ENCODE data around the gene WWOX.

The WWOX gene

DNA sequence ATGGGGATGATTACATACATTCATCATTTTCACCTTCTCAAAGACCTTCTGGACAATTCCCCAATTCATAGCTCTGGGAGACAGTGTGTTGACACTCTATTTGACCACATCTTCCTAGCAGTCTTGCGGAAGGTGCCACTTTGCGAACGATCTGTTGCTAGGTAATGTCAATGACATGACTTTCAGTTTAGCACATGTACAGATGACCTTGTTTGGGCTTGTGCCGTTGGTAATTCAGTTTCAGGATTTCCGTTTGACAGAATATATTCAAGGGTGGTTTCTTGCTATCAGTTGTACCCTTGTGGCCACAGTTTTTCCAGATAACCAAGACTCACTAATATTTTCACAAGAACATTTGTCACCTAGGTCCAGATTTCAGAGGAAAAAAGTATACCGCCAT is 478.2 kb downstream of the WWOX start:
- TF ChIP-seq, protein P1, sequence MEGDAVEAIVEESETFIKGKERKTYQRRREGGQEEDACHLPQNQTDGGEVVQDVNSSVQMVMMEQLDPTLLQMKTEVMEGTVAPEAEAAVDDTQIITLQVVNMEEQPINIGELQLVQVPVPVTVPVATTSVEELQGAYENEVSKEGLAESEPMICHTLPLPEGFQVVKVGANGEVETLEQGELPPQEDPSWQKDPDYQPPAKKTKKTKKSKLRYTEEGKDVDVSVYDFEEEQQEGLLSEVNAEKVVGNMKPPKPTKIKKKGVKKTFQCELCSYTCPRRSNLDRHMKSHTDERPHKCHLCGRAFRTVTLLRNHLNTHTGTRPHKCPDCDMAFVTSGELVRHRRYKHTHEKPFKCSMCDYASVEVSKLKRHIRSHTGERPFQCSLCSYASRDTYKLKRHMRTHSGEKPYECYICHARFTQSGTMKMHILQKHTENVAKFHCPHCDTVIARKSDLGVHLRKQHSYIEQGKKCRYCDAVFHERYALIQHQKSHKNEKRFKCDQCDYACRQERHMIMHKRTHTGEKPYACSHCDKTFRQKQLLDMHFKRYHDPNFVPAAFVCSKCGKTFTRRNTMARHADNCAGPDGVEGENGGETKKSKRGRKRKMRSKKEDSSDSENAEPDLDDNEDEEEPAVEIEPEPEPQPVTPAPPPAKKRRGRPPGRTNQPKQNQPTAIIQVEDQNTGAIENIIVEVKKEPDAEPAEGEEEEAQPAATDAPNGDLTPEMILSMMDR (IDR thresholded peaks at IDR 0.05; ENCODE audit: insufficient read depth, low read length, poor library complexity, severe bottlenecking), result no peak
- no peak overlapping the region for H3K4me3 ChIP-seq (replicated peaks; ENCODE audit: low read depth, low read length)
- DNase-seq (ENCODE audit: extremely low read depth, insufficient read length), result no peak
- no peaks in the 10 kb centered on the region for H3K36me3 ChIP-seq (ENCODE audit: control insufficient read depth, insufficient read depth, low read length)
- no peaks in the 10 kb centered on the region for H3K27me3 ChIP-seq (replicated peaks; ENCODE audit: control insufficient read depth, insufficient read depth, low read length)

GRCh38 chr16:78579020-78579419 is 479.6 kb downstream of the WWOX start:
- no peaks in the 10 kb centered on the region for H3K36me3 ChIP-seq (ENCODE audit: control insufficient read depth, insufficient read depth, low read length)
- no peaks in the 10 kb centered on the region for H3K27me3 ChIP-seq (replicated peaks; ENCODE audit: control insufficient read depth, insufficient read depth, low read length)
- DNase-seq (ENCODE audit: extremely low read depth, insufficient read length), result no peak
- TF ChIP-seq, protein P1 (IDR thresholded peaks at IDR 0.05; ENCODE audit: insufficient read depth, low read length, poor library complexity, severe bottlenecking), result no peak
- no peak overlapping the region for H3K4me3 ChIP-seq (replicated peaks; ENCODE audit: low read depth, low read length)

DNA sequence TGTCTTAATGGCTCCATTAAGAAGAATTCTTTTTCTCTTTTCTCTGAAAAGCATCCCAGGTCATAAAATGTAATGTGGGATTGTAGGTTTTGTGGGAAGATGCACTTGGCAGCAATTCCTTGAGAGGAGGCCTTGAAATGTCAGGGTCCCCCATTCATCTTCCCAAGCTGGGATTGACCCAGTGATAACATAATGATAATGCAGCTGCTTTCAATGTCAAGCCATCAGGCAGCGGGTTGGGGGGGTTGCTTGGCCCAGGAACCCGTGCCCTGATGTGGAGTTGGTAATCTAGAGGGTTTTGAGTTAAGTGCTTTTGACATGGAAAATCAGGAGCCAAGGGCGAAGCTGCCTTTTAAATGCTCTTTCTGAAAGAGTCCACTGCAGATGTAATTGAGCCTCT is 484.0 kb downstream of the WWOX start:
- Histone ChIP-seq H3K27me3 (replicated peaks; ENCODE audit: control insufficient read depth, insufficient read depth, low read length) (no peaks in the 10 kb centered on the region), H3K4me3 (replicated peaks; ENCODE audit: low read depth, low read length) (no peak overlapping the region), H3K36me3 (ENCODE audit: control insufficient read depth, insufficient read depth, low read length) (no peaks in the 10 kb centered on the region)
- TF ChIP-seq, protein P1 (IDR thresholded peaks at IDR 0.05; ENCODE audit: insufficient read depth, low read length, poor library complexity, severe bottlenecking), result no peak
- no peak for DNase-seq (ENCODE audit: extremely low read depth, insufficient read length)

DNA sequence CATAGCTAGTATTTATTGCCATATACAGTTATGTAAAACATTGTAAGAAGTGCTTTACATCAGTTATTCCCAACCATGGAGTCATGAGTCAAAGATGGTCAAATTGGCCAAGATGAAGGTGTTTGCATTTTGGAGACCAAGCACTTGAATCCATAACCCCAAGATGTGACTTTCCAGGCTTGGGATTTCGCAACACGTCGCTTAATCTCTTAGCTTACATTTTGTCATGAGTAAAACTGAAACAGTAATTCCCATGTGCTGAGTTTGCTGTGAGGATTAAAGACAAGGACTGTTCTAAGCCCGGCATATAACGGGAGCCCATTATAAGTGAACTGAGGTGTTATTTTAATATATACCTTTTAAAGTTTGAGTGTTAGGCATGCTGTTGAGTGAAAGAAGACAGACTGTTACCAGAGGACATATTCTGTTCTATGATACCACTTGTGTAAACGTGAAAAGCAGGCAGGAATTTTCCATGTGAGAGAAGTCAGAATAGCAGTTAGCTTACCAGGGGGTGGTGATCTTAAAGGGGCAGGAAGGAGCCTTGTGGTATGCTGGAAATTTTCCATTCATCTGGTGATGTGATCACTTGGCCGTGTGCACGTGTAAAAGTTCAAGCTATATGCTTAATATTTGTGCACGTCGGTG is 484.9 kb downstream of the WWOX start:
- Histone ChIP-seq H3K36me3 (ENCODE audit: control insufficient read depth, insufficient read depth, low read length) (no peaks in the 10 kb centered on the region), H3K4me3 (replicated peaks; ENCODE audit: low read depth, low read length) (no peak overlapping the region), H3K27me3 (replicated peaks; ENCODE audit: control insufficient read depth, insufficient read depth, low read length) (no peaks in the 10 kb centered on the region)
- no peak for DNase-seq (ENCODE audit: extremely low read depth, insufficient read length)
- TF ChIP-seq, protein P1 (IDR thresholded peaks at IDR 0.05; ENCODE audit: insufficient read depth, low read length, poor library complexity, severe bottlenecking), result no peak

- no peak for DNase-seq (ENCODE audit: extremely low read depth, insufficient read length)
- no peaks in the 10 kb centered on the region for H3K27me3 ChIP-seq (replicated peaks; ENCODE audit: control insufficient read depth, insufficient read depth, low read length)
- H3K36me3 ChIP-seq (ENCODE audit: control insufficient read depth, insufficient read depth, low read length), result no peaks in the 10 kb centered on the region
- TF ChIP-seq, protein P1 (IDR thresholded peaks at IDR 0.05; ENCODE audit: insufficient read depth, low read length, poor library complexity, severe bottlenecking), result no peak
- no peak overlapping the region for H3K4me3 ChIP-seq (replicated peaks; ENCODE audit: low read depth, low read length)
These were observed 485.5 kb downstream of the WWOX start for GRCh38 chr16:78584991-78585390.

GRCh38 chr16:78589331-78589730 is 489.9 kb downstream of the WWOX start:
- TF ChIP-seq, protein P1 (IDR thresholded peaks at IDR 0.05; ENCODE audit: insufficient read depth, low read length, poor library complexity, severe bottlenecking), result no peak
- no peaks in the 10 kb centered on the region for H3K27me3 ChIP-seq (replicated peaks; ENCODE audit: control insufficient read depth, insufficient read depth, low read length)

More at GRCh38 chr16:78589331-78589730, 489.9 kb downstream of the WWOX start:
- Histone ChIP-seq H3K36me3 (ENCODE audit: control insufficient read depth, insufficient read depth, low read length) (no peaks in the 10 kb centered on the region), H3K4me3 (replicated peaks; ENCODE audit: low read depth, low read length) (no peak overlapping the region)
- DNase-seq (ENCODE audit: extremely low read depth, insufficient read length), result no peak
